D721Med (cell line): ENCODE data around the gene PPP1R12C.

Experiments
- DNase-seq: peaks from one replicate; pipeline ENCODE4 v3.0.0; 2011; ENCODE audit warnings: low spot score; ENCODE audit not compliant: insufficient read length
- FAIRE-seq: peaks from 2 replicates; lab custom pipeline; 2011; peaks lifted over from hg19 to GRCh38; lab: Jason Lieb, UNC
- CTCF ChIP-seq: IDR thresholded peaks from 2 replicates; pipeline ENCODE4 v1.5.1; 2012; ENCODE audit warnings: mild to moderate bottlenecking, control low read depth; ENCODE audit not compliant: insufficient read depth; ENCODE audit errors: missing control alignments

PPP1R12C gene

GRCh38 chr19:55080121-55080967, 37.1 kb downstream of the PPP1R12C start:
- no peak for TF ChIP-seq CTCF
- DNase-seq (no peak), FAIRE-seq (no peak)

GRCh38 chr19:55079400-55080038, 37.9 kb downstream of the PPP1R12C start:
- no peak for TF ChIP-seq CTCF
- no peak for DNase-seq
- FAIRE-seq: no peak

GRCh38 chr19:55078996-55079395, 38.4 kb downstream of the PPP1R12C start:
- FAIRE-seq (no peak), DNase-seq (no peak)
- TF ChIP-seq CTCF: no peak

- no peak for TF ChIP-seq CTCF
- no peak for FAIRE-seq
- no peak for DNase-seq
These were observed 40.3 kb downstream of the PPP1R12C start for GRCh38 chr19:55077106-55077505.

GRCh38 chr19:55076321-55076720, 41.1 kb downstream of the PPP1R12C start:
- no peak for TF ChIP-seq CTCF
- DNase-seq (no peak), FAIRE-seq (no peak)

GRCh38 chr19:55075371-55075998, 42.0 kb downstream of the PPP1R12C start, which contains the start of gene EPS8L1:
Gene EPS8L1 (plus strand): TSS chr19:55075869. CDS start chr19:55076445, 576 bp downstream.
- DNase-seq (no peak), FAIRE-seq (no peak)
- no peak for TF ChIP-seq CTCF
